ENCODE results near the gene TUBB8. TPM values are rescaled to one million over a fixed set of nuclear protein-coding genes. Genes with fewer than 3 reads are reported as not detected.

The TUBB8 gene
- total and polyA plus RNA-seq, 10 of the 15 experiments (the other 5 are each of a cell fraction or from before 2014, with no cell fraction given) = not detected

DNA sequence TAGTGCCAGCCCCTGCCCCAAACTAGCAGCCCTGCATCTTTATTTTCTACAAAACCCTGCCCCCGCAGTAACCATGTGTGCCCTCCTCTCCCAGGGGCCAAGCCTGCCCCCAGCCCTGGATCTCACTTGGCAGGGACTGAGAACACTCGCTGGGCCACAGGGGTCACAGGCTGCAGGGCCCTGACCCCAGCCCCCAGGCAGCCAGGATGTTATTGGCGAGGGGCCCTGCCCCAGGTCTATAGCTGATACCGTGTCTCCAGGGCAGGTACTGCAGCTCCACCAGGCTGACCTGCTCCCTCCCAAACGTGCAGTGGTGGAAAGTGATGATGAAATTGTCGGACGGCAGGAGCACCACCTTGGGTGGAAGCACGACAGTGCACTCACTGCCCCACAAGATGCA is 35.9 kb upstream of the TUBB8 start:
- no peak overlapping the region for H2AFZ ChIP-seq (ENCODE audit: control insufficient read depth, low read depth, low read length)
- FAIRE-seq = no peak
- BruUV-seq (replicated peaks) = no TSS peak
- H3K9ac ChIP-seq (ENCODE audit: control insufficient read depth, insufficient read depth, low read length) = no peak overlapping the region
- WGBS (ENCODE audit: insufficient coverage, insufficient replicate concordance, low lambda C conversion rate, missing lambda C conversion rate) = 32% methylated on average over 8 of the region's 8 CpGs
- H3K4me3 ChIP-seq = no peak overlapping the region
- ChIA-PET CTCF (no interaction called here), SMC1A (ENCODE audit: uncharacterized antibody, unreplicated experiment) (no interaction called here), RAD21 (ENCODE audit: unreplicated experiment) (no interaction called here), POLR2A (no interaction called here)
- H3K36me3 ChIP-seq (ENCODE audit: control insufficient read depth in 2 of 2, insufficient read depth in 2 of 2, low read length in 1 of 2) = no peaks in the 10 kb centered on the region
- in situ Hi-C loops (cut with MboI) = no loop called here
- H3K27me3 ChIP-seq (replicated peaks in 1 of 2; ENCODE audit: control insufficient read depth in 2 of 2, insufficient read depth in 2 of 2, low read length in 1 of 2) = no peaks in the 10 kb centered on the region
- H3K4me2 ChIP-seq (ENCODE audit: control insufficient read depth, insufficient read depth) = no peak overlapping the region
- intact Hi-C loops (cut with micrococcal nuclease; ENCODE audit: unreplicated experiment) = no loop called here
- H3K4me1 ChIP-seq (ENCODE audit: control insufficient read depth, insufficient read depth, low read length) = no peaks in the 10 kb centered on the region
- no peak for ATAC-seq
- H3K9me3 ChIP-seq (replicated peaks; ENCODE audit: control insufficient read depth, insufficient read depth, low read length) = no peaks in the 10 kb centered on the region
- no peak for DNase-seq (ENCODE audit: low read depth, low spot score)
- H3K79me2 ChIP-seq (ENCODE audit: control insufficient read depth, insufficient read depth, low read length) = no peaks in the 10 kb centered on the region
- TF ChIP-seq, protein P1, sequence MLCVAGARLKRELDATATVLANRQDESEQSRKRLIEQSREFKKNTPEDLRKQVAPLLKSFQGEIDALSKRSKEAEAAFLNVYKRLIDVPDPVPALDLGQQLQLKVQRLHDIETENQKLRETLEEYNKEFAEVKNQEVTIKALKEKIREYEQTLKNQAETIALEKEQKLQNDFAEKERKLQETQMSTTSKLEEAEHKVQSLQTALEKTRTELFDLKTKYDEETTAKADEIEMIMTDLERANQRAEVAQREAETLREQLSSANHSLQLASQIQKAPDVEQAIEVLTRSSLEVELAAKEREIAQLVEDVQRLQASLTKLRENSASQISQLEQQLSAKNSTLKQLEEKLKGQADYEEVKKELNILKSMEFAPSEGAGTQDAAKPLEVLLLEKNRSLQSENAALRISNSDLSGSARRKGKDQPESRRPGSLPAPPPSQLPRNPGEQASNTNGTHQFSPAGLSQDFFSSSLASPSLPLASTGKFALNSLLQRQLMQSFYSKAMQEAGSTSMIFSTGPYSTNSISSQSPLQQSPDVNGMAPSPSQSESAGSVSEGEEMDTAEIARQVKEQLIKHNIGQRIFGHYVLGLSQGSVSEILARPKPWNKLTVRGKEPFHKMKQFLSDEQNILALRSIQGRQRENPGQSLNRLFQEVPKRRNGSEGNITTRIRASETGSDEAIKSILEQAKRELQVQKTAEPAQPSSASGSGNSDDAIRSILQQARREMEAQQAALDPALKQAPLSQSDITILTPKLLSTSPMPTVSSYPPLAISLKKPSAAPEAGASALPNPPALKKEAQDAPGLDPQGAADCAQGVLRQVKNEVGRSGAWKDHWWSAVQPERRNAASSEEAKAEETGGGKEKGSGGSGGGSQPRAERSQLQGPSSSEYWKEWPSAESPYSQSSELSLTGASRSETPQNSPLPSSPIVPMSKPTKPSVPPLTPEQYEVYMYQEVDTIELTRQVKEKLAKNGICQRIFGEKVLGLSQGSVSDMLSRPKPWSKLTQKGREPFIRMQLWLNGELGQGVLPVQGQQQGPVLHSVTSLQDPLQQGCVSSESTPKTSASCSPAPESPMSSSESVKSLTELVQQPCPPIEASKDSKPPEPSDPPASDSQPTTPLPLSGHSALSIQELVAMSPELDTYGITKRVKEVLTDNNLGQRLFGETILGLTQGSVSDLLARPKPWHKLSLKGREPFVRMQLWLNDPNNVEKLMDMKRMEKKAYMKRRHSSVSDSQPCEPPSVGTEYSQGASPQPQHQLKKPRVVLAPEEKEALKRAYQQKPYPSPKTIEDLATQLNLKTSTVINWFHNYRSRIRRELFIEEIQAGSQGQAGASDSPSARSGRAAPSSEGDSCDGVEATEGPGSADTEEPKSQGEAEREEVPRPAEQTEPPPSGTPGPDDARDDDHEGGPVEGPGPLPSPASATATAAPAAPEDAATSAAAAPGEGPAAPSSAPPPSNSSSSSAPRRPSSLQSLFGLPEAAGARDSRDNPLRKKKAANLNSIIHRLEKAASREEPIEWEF (IDR thresholded peaks at IDR 0.05; ENCODE audit: insufficient replicate concordance, low read depth, low read length) = no peak
- TF ChIP-seq REST (IDR thresholded peaks at IDR 0.05; ENCODE audit: low read depth, low read length) (no peak), ETV6 (conservative IDR thresholded peaks at IDR 0.05 in 1 of 2, IDR thresholded peaks at IDR 0.05 in 1 of 2; ENCODE audit: borderline replicate concordance in 1 of 2, low read depth in 1 of 2) (no peak), RUNX3 (IDR thresholded peaks at IDR 0.05; ENCODE audit: low read length) (no peak), NFXL1 (IDR thresholded peaks at IDR 0.05; ENCODE audit: borderline replicate concordance) (no peak), BHLHE40 (IDR thresholded peaks at IDR 0.05; ENCODE audit: borderline replicate concordance in 1 of 2, low read depth in 2 of 2, low read length in 1 of 2) (no peak), KLF5 (IDR thresholded peaks at IDR 0.05; ENCODE audit: partially characterized antibody) (no peak), SP1 (IDR thresholded peaks at IDR 0.05; ENCODE audit: low read depth, low read length) (no peak)
- TF ChIP-seq, protein P2, sequence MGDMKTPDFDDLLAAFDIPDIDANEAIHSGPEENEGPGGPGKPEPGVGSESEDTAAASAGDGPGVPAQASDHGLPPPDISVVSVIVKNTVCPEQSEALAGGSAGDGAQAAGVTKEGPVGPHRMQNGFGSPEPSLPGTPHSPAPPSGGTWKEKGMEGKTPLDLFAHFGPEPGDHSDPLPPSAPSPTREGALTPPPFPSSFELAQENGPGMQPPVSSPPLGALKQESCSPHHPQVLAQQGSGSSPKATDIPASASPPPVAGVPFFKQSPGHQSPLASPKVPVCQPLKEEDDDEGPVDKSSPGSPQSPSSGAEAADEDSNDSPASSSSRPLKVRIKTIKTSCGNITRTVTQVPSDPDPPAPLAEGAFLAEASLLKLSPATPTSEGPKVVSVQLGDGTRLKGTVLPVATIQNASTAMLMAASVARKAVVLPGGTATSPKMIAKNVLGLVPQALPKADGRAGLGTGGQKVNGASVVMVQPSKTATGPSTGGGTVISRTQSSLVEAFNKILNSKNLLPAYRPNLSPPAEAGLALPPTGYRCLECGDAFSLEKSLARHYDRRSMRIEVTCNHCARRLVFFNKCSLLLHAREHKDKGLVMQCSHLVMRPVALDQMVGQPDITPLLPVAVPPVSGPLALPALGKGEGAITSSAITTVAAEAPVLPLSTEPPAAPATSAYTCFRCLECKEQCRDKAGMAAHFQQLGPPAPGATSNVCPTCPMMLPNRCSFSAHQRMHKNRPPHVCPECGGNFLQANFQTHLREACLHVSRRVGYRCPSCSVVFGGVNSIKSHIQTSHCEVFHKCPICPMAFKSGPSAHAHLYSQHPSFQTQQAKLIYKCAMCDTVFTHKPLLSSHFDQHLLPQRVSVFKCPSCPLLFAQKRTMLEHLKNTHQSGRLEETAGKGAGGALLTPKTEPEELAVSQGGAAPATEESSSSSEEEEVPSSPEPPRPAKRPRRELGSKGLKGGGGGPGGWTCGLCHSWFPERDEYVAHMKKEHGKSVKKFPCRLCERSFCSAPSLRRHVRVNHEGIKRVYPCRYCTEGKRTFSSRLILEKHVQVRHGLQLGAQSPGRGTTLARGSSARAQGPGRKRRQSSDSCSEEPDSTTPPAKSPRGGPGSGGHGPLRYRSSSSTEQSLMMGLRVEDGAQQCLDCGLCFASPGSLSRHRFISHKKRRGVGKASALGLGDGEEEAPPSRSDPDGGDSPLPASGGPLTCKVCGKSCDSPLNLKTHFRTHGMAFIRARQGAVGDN (IDR thresholded peaks at IDR 0.05) = no peak
- TF ChIP-seq, protein P3, sequence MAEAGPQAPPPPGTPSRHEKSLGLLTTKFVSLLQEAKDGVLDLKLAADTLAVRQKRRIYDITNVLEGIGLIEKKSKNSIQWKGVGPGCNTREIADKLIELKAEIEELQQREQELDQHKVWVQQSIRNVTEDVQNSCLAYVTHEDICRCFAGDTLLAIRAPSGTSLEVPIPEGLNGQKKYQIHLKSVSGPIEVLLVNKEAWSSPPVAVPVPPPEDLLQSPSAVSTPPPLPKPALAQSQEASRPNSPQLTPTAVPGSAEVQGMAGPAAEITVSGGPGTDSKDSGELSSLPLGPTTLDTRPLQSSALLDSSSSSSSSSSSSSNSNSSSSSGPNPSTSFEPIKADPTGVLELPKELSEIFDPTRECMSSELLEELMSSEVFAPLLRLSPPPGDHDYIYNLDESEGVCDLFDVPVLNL (IDR thresholded peaks at IDR 0.05; ENCODE audit: low read depth, low read length) = no peak
- no peak overlapping the region for H3K27ac ChIP-seq (ENCODE audit: control insufficient read depth, insufficient read depth)
- no peaks in the 10 kb centered on the region for H4K20me1 ChIP-seq (ENCODE audit: control insufficient read depth, insufficient read depth)

Data from GM12878 (cell line).